AG04450 (cell line): ENCODE measurements around the gene C1orf87. TPM values are rescaled to one million over a fixed set of nuclear protein-coding genes. Genes with fewer than 3 reads are reported as not detected.

Source experiments
- CTCF ChIA-PET: fragments of 300-600, 350-600 bp; formaldehyde crosslinking; extraction: SDS; loops from one replicate; lab custom pipeline; 2022; ENCODE audit warnings: antibody characterized with exemption, inconsistent platforms; lab: Charles Lee
- POLR2A ChIA-PET: fragments of 350-600 bp; formaldehyde crosslinking; extraction: SDS; loops from one replicate; lab custom pipeline; 2021; ENCODE audit warnings: antibody characterized with exemption, inconsistent platforms; lab: Yijun Ruan, JAX
- DNase-seq: peaks from one replicate; pipeline ENCODE4 v3.0.0-alpha.2; 2011; ENCODE audit warnings: low read depth, low spot score
- H3K27ac ChIP-seq: one replicate; pipeline ENCODE4 v1.5.1; 2012; ENCODE audit warnings: low read depth, low read length, control low read depth
- H3K27me3 ChIP-seq: one replicate; pipeline ENCODE4 v1.6.0; 2012; ENCODE audit warnings: low read length; ENCODE audit not compliant: control insufficient read depth, insufficient read depth
- H3K4me3 ChIP-seq: 2 replicates; pipeline ENCODE4 v1.5.1; 2011; ENCODE audit warnings: mild to moderate bottlenecking, low read depth, low read length, control low read depth
- H3K9me3 ChIP-seq: 2 replicates; pipeline ENCODE4 v1.5.1; 2012; ENCODE audit warnings: low read length; ENCODE audit not compliant: control insufficient read depth, insufficient read depth
- CTCF ChIP-seq: IDR thresholded peaks from 2 replicates; pipeline ENCODE4 v1.5.1; 2011; ENCODE audit warnings: low read depth, low read length, control low read depth, inconsistent platforms
- polyA plus RNA-seq: library from polyadenylated mRNA; depleted of rRNA; stranded (reverse); fragments of >200 nt; gene quantifications from 2 replicates; pipeline ENCODE4 v1.2.3, GENCODE V29; 2011

The C1orf87 gene
- polyA plus RNA-seq, 1 experiment: not detected

GRCh38 chr1:60066001-60066400 is 7.6 kb downstream of the C1orf87 start:
- Histone ChIP-seq H3K27me3 (no peaks in the 10 kb centered on the region), H3K9me3 (no peaks in the 10 kb centered on the region), H3K4me3 (no peak overlapping the region), H3K27ac (no peak overlapping the region)
- TF ChIP-seq CTCF: no peak
- POLR2A ChIA-PET: no interaction called here
- no peak for DNase-seq
- CTCF ChIA-PET: no interaction called here

DNA sequence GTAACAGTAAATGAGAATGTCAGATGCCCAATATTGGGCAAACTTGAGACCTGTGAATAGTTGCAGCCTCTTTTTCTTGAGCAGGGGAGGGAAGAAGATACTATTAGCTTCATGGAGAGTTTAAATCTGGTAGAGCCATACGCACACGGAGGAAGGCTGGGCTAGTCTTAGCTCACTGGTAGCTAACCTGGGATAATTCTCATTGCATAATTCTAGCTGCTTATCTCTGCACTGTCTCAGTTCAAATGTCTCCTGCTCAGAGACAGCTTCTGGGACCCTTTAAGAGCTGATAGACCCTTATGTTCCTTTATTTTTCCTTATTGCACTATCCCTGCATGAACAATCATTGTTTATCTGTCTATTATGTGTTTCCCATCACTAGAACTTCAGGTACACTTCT is 8.4 kb downstream of the C1orf87 start:
- ChIA-PET CTCF (no interaction called here), POLR2A (no interaction called here)
- Histone ChIP-seq H3K27me3 (no peaks in the 10 kb centered on the region), H3K9me3 (no peaks in the 10 kb centered on the region), H3K27ac (no peak overlapping the region), H3K4me3 (no peak overlapping the region)
- TF ChIP-seq CTCF: no peak
- DNase-seq: no peak

DNA sequence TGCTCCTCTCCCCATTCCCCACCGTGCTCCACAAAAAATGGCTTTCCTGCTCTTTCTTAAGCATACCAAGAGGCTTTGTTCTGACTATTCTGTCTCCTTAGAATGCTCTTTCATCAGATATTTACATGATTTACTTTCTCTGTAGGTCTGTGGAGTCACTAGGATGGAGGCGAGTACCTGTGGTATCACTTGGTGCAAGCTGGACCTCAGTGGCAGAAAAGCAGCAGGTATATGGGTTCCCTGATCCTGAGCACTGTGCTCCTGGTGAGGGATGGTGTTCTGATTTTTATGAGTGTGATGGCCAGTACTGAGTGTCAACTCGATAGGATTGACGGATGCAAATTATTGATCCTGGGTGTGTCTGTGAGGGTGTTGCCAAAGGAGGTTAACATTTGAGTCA is 10.0 kb downstream of the C1orf87 start:
- Histone ChIP-seq H3K9me3 (no peaks in the 10 kb centered on the region), H3K27ac (no peak overlapping the region), H3K4me3 (no peak overlapping the region), H3K27me3 (no peaks in the 10 kb centered on the region)
- POLR2A ChIA-PET: no interaction called here
- no peak for TF ChIP-seq CTCF
- CTCF ChIA-PET: no interaction called here
- no peak for DNase-seq

- H3K9me3 ChIP-seq: no peaks in the 10 kb centered on the region
- DNase-seq: no peak
- no peak for TF ChIP-seq CTCF
- POLR2A ChIA-PET: no interaction called here
- no peak overlapping the region for H3K27ac ChIP-seq
- H3K27me3 ChIP-seq: no peaks in the 10 kb centered on the region
- CTCF ChIA-PET: no interaction called here
- H3K4me3 ChIP-seq: no peak overlapping the region
Measured at GRCh38 chr1:60059468-60059867, 14.1 kb downstream of the C1orf87 start.

- H3K4me3 ChIP-seq: no peak overlapping the region
- no peak for TF ChIP-seq CTCF
- no peak overlapping the region for H3K27ac ChIP-seq
- ChIA-PET POLR2A (no interaction called here), CTCF (no interaction called here)
- no peaks in the 10 kb centered on the region for H3K9me3 ChIP-seq
- H3K27me3 ChIP-seq: no peaks in the 10 kb centered on the region
- no peak for DNase-seq
Measured at GRCh38 chr1:60055336-60055735, 18.2 kb downstream of the C1orf87 start.
